GM23248 (cell line): ENCODE results near the gene HDAC4. TPM values are rescaled to one million over a fixed set of nuclear protein-coding genes. Genes with fewer than 3 reads are reported as not detected.

Experiments
- DNase-seq: peaks from one replicate; pipeline ENCODE4 v3.0.0-alpha.2; 2015
- H2AFZ ChIP-seq: fragments of 200-600 bp; sonication (generic); 2 replicates; pipeline ENCODE4 v1.6.1; 2016; ENCODE audit warnings: antibody characterized with exemption
- H3F3A ChIP-seq: fragments of 200-600 bp; sonication (generic); 2 replicates; pipeline ENCODE4 v1.6.1; 2016; ENCODE audit warnings: mild to moderate bottlenecking, antibody characterized with exemption, mixed run types; ENCODE audit not compliant: insufficient read depth
- H3K27ac ChIP-seq: fragments of 200-600 bp; sonication (generic); 2 replicates; pipeline ENCODE4 v1.5.1; 2016; ENCODE audit warnings: mild to moderate bottlenecking
- H3K27me3 ChIP-seq: fragments of 200-600 bp; sonication (generic); replicated peaks from 2 replicates; pipeline ENCODE4 v1.6.1; 2016; ENCODE audit warnings: mild to moderate bottlenecking; ENCODE audit not compliant: insufficient read depth
- H3K36me3 ChIP-seq: fragments of 200-600 bp; sonication (generic); 2 replicates; pipeline ENCODE4 v1.6.1; 2016; ENCODE audit warnings: low read depth, mild to moderate bottlenecking
- H3K4me1 ChIP-seq: fragments of 200-600 bp; sonication (generic); 2 replicates; pipeline ENCODE4 v1.6.1; 2016; ENCODE audit warnings: mild to moderate bottlenecking; ENCODE audit not compliant: insufficient read depth
- H3K4me2 ChIP-seq: fragments of 200-600 bp; sonication (generic); one replicate; pipeline ENCODE4 v1.6.1; 2016; ENCODE audit warnings: mild to moderate bottlenecking; ENCODE audit not compliant: unreplicated experiment
- H3K4me3 ChIP-seq: fragments of 200-600 bp; sonication (generic); 2 replicates; pipeline ENCODE4 v1.5.1; 2016; ENCODE audit warnings: mild to moderate bottlenecking
- H3K79me2 ChIP-seq: fragments of 200-600 bp; sonication (generic); 2 replicates; pipeline ENCODE4 v1.6.1; 2016; ENCODE audit warnings: mild to moderate bottlenecking; ENCODE audit not compliant: insufficient read depth
- H3K9ac ChIP-seq: fragments of 200-600 bp; sonication (generic); 2 replicates; pipeline ENCODE4 v1.6.1; 2016; ENCODE audit warnings: mild to moderate bottlenecking
- H3K9me2 ChIP-seq: fragments of 200-600 bp; sonication (generic); 2 replicates; pipeline ENCODE4 v1.6.1; 2016; ENCODE audit warnings: mixed run types, mild to moderate bottlenecking, moderate library complexity; ENCODE audit not compliant: insufficient read depth
- H3K9me3 ChIP-seq: fragments of 200-600 bp; sonication (generic); one replicate; pipeline ENCODE4 v1.6.1; 2017; ENCODE audit warnings: low read depth
- H4K20me1 ChIP-seq: fragments of 200-600 bp; sonication (generic); 2 replicates; pipeline ENCODE4 v1.6.0; 2016; ENCODE audit not compliant: insufficient read depth
- EZH2 ChIP-seq: fragments of 200-600 bp; sonication (generic); IDR thresholded peaks from 2 replicates; pipeline ENCODE4 v1.6.1; 2018; ENCODE audit warnings: antibody characterized with exemption, mild to moderate bottlenecking; ENCODE audit not compliant: insufficient read depth, poor library complexity, severe bottlenecking
- EZH2phosphoT487 ChIP-seq: fragments of 200-600 bp; sonication (generic); IDR thresholded peaks from 2 replicates; pipeline ENCODE4 v1.6.1; 2018; ENCODE audit warnings: antibody characterized with exemption, moderate library complexity, mild to moderate bottlenecking, low read depth; ENCODE audit not compliant: insufficient read depth
- WGBS, 2 experiments: methylation state at CpG; one replicate each; pipeline ENCODE4 v1.1.6; 2015 to 2017; ENCODE audit warnings: low lambda C conversion rate in 2 of 2, low coverage in 1 of 2; ENCODE audit errors: missing lambda C conversion rate in 2 of 2; 5-methylcytosine and 5-hydroxymethylcytosine counted together
- in situ Hi-C: fragments of 300-500 bp; cut with MboI; formaldehyde crosslinking; loops from 2 replicates; pipeline ENCODE4 v1.15.0; 2020
- polyA plus RNA-seq: library from polyadenylated mRNA; unstranded; fragments of >200 nt; fragmentation: Nextera tagmentation; extraction: Ambion mirVana; gene quantifications from 2 replicates; pipeline ENCODE4 v1.2.1, GENCODE V29; 2016
- total RNA-seq: library from RNA; depleted of rRNA; stranded (reverse); fragments of >200 nt; shearing (Covaris generic); gene quantifications from 2 replicates; pipeline ENCODE4 v1.2.3, GENCODE V29; 2014

Gene HDAC4
- total and polyA plus RNA-seq, 2 experiments from 2014 or later: 2.1 to 6.3 TPM

GRCh38 chr2:239152916-239153305 is 247.9 kb downstream of the HDAC4 start:
- no peaks in the 10 kb centered on the region for H3K9me3 ChIP-seq
- H3K27me3 ChIP-seq: no peaks in the 10 kb centered on the region
- H3K4me3 ChIP-seq: no peak overlapping the region
- H2AFZ ChIP-seq: no peak overlapping the region
- H3K4me1 ChIP-seq: no peaks in the 10 kb centered on the region
- no peak overlapping the region for H3K4me2 ChIP-seq
- no peak for TF ChIP-seq EZH2phosphoT487
- no peak for TF ChIP-seq EZH2
- H3F3A ChIP-seq: no peaks in the 10 kb centered on the region
- no peaks in the 10 kb centered on the region for H3K36me3 ChIP-seq
- in situ Hi-C loops: no loop called here
- no peak overlapping the region for H3K27ac ChIP-seq
- no peaks in the 10 kb centered on the region for H4K20me1 ChIP-seq
- no peaks in the 10 kb centered on the region for H3K9me2 ChIP-seq
- 93 to 99% methylated on average over 7 of the region's 7 CpGs for WGBS, 2 experiments
- H3K9ac ChIP-seq: no peak overlapping the region
- DNase-seq: no peak
- H3K79me2 ChIP-seq: no peaks in the 10 kb centered on the region

GRCh38 chr2:239152239-239152915 is 248.4 kb downstream of the HDAC4 start:
- no peaks in the 10 kb centered on the region for H3K9me2 ChIP-seq
- TF ChIP-seq EZH2: no peak
- TF ChIP-seq EZH2phosphoT487: no peak
- no peak overlapping the region for H3K9ac ChIP-seq
- DNase-seq: no peak
- H3K27ac ChIP-seq: no peak overlapping the region
- no peaks in the 10 kb centered on the region for H3K36me3 ChIP-seq
- H3K79me2 ChIP-seq: no peaks in the 10 kb centered on the region
- no peaks in the 10 kb centered on the region for H3K4me1 ChIP-seq
- H3K4me2 ChIP-seq: no peak overlapping the region
- no peaks in the 10 kb centered on the region for H4K20me1 ChIP-seq
- no peaks in the 10 kb centered on the region for H3K9me3 ChIP-seq
- H3F3A ChIP-seq: no peaks in the 10 kb centered on the region
- no peaks in the 10 kb centered on the region for H3K27me3 ChIP-seq
- in situ Hi-C loops: no loop called here
- WGBS, 2 experiments: 88 to 93% methylated on average over 10 of the region's 10 CpGs
- no peak overlapping the region for H3K4me3 ChIP-seq
- no peak overlapping the region for H2AFZ ChIP-seq

GRCh38 chr2:239151201-239152131 is 249.4 kb downstream of the HDAC4 start:
- H3K9me2 ChIP-seq: no peaks in the 10 kb centered on the region
- DNase-seq: peak; percentile 50
- H3K27me3 ChIP-seq: no peaks in the 10 kb centered on the region
- TF ChIP-seq EZH2phosphoT487 (no peak), EZH2 (no peak)
- no peak overlapping the region for H3K4me3 ChIP-seq
- H3K27ac ChIP-seq: no peak overlapping the region
- H3K9ac ChIP-seq: no peak overlapping the region
- WGBS, 2 experiments: 59 to 61% methylated on average over 16 of the region's 16 CpGs
- H3K9me3 ChIP-seq: no peaks in the 10 kb centered on the region
- H3F3A ChIP-seq: no peaks in the 10 kb centered on the region
- H4K20me1 ChIP-seq: no peaks in the 10 kb centered on the region
- H3K4me1 ChIP-seq: no peaks in the 10 kb centered on the region
- no peak overlapping the region for H3K4me2 ChIP-seq
- in situ Hi-C loops: no loop called here
- no peaks in the 10 kb centered on the region for H3K79me2 ChIP-seq
- H2AFZ ChIP-seq: no peak overlapping the region
- no peaks in the 10 kb centered on the region for H3K36me3 ChIP-seq

GRCh38 chr2:239150125-239151011 is 250.5 kb downstream of the HDAC4 start:
- no peak overlapping the region for H2AFZ ChIP-seq
- TF ChIP-seq EZH2phosphoT487 (no peak), EZH2 (no peak)
- no peak for DNase-seq
- H3K36me3 ChIP-seq: no peaks in the 10 kb centered on the region
- no peak overlapping the region for H3K27ac ChIP-seq
- H3K4me2 ChIP-seq: no peak overlapping the region
- H3K9me2 ChIP-seq: no peaks in the 10 kb centered on the region
- no peaks in the 10 kb centered on the region for H4K20me1 ChIP-seq
- no peaks in the 10 kb centered on the region for H3K9me3 ChIP-seq
- H3K9ac ChIP-seq: no peak overlapping the region
- no peaks in the 10 kb centered on the region for H3K4me1 ChIP-seq
- no peaks in the 10 kb centered on the region for H3K79me2 ChIP-seq
- in situ Hi-C loops: no loop called here
- H3F3A ChIP-seq: no peaks in the 10 kb centered on the region
- H3K27me3 ChIP-seq: no peaks in the 10 kb centered on the region
- 85 to 89% methylated on average over 8 to 9 of the region's 9 CpGs for WGBS, 2 experiments
- no peak overlapping the region for H3K4me3 ChIP-seq
